Inflammatory macrophage treated with lipopolysaccharide for 1 hour (primary cell): Measurements from ENCODE around the gene UFL1.

Experiments
- DNase-seq, 2 donors: peaks; one replicate each; pipeline ENCODE4 v3.0.0-alpha.2; 2020 to 2022

UFL1 gene

DNA sequence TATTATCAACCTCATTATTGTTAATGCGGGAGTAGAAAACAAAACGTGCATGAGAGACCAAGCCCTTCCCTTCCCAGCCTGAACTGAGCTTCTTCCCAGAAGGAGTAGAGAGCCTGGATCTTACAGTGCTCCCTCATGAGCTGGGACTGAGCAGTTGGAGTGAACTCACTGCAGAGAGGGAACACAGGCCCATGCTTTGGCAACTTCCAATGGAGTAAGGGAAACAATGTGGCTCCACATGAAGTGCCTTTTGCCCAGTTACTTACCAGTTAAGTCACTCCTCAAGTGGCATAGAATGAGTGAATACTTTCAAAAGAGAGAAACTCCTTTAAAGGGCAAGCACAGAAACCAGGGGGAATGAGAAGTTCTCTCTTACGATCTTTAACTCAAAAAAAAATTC, 53.8 kb downstream of the UFL1 start:
- no peak for DNase-seq

- no peak for DNase-seq
Measured at GRCh38 chr6:96576221-96576620, 54.6 kb downstream of the UFL1 start.

GRCh38 chr6:96582021-96582420, 60.4 kb downstream of the UFL1 start:
- DNase-seq, result no peak

DNA sequence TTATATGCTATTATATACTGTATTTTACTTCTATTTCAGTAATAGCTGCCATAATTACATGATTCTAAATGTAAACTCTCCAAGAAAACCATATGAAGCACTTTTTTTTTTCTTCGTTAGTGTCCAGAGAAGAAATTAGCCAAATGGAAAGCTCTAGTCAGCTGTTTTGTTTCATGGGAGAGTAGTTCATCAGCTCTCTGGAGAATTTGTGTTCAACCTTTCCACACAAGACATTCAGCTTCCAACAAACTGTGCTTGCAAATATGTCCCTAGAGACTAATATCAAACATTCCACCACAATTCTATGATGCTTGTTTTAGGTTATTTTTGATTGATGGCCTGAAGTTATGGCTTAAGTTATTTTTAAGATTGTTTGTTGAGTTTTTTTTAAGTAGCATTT, 60.8 kb downstream of the UFL1 start:
- no peak for DNase-seq

DNA sequence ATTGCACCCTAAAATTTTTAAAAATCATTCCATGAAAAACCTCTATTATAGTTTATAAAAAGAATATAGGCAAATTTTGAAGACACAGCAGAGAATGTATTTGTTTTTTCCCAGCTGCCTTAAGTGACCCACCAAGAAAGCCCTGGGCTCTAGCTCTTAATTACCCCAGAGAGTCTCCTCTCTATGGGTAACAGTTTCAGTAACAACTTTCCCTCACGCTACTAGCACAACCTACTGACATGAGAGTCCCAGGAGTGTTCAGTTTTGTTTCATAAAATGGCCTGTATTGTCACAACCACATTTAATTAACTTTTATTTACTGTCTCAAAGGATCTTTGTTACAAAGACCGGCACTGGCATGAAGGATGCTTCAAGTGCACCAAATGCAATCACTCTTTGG, 82.8 kb downstream of the UFL1 start:
- DNase-seq, result no peak
